Choroid plexus epithelial cell (primary cell): Measurements from ENCODE around the gene CHRM5.
"Not testable (repeated sequence)": the region's sequence is repeated elsewhere in the genome, so short reads cannot be mapped to it uniquely, and the experiment has no call there.

Experiments used
- DNase-seq: peaks from one replicate; pipeline ENCODE4 v3.0.0-alpha.2; 2010; ENCODE audit warnings: low read depth
- H3K4me3 ChIP-seq: 2 replicates; pipeline ENCODE4 v1.5.1; 2011; ENCODE audit warnings: low read depth, mild to moderate bottlenecking, control low read depth, low read length, moderate library complexity
- TF ChIP-seq, protein P1 (sequence below): conservative IDR thresholded peaks from 2 replicates; pipeline ENCODE4 v1.5.1; 2011; ENCODE audit warnings: low read depth, mild to moderate bottlenecking, control low read depth, inconsistent platforms, low read length, moderate library complexity

The CHRM5 gene

GRCh38 chr15:34009656-34010055 lies 41.4 kb downstream of the CHRM5 start:
- TF ChIP-seq, protein P1, sequence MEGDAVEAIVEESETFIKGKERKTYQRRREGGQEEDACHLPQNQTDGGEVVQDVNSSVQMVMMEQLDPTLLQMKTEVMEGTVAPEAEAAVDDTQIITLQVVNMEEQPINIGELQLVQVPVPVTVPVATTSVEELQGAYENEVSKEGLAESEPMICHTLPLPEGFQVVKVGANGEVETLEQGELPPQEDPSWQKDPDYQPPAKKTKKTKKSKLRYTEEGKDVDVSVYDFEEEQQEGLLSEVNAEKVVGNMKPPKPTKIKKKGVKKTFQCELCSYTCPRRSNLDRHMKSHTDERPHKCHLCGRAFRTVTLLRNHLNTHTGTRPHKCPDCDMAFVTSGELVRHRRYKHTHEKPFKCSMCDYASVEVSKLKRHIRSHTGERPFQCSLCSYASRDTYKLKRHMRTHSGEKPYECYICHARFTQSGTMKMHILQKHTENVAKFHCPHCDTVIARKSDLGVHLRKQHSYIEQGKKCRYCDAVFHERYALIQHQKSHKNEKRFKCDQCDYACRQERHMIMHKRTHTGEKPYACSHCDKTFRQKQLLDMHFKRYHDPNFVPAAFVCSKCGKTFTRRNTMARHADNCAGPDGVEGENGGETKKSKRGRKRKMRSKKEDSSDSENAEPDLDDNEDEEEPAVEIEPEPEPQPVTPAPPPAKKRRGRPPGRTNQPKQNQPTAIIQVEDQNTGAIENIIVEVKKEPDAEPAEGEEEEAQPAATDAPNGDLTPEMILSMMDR: no peak
- DNase-seq: no peak
- H3K4me3 ChIP-seq: no peak overlapping the region

DNA sequence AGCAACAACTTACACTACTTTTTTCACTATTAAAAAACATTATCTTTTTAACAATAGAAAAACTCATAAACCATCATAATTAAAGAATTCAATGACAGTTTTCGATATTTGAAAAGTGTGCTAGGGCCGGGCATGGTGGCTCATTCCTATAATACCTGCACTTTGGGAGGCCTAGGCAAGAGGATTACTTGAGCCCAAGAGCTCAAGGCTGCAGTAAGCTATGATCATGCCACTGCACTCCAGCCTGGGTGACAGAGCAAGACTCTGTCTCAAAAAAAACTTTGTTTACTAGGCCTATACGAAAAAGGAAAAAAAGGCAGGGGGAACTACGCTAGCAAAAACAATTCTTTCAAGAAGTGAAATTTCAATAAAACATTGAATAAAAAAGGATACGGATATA lies 42.6 kb downstream of the CHRM5 start:
- no peak for DNase-seq
- H3K4me3 ChIP-seq: no peak overlapping the region
- TF ChIP-seq, protein P1: no peak

DNA sequence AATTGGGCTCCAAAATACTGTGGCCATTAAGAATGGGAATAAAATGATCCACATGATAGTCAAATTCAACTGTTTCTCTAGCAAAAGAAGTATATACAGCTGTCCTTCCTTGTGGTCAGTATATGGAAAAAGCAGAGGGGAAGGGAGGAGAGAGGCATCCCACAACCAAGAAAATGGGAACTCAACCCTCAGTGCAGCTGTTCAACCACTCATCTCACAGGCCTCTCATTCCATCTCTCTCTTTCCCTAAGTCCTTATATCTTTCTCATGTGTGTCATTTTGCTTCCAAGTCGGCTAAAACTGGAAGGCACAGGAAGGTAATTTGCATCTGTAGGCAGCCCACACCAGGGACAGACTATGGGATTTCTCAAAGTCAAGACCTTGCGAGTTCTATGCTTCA lies 43.2 kb downstream of the CHRM5 start:
- no peak for DNase-seq
- H3K4me3 ChIP-seq: no peak overlapping the region
- TF ChIP-seq, protein P1: no peak

- TF ChIP-seq, protein P1: no peak
- no peak overlapping the region for H3K4me3 ChIP-seq
- DNase-seq: peak; percentile 36
These were observed 44.2 kb downstream of the CHRM5 start for GRCh38 chr15:34012461-34013028.

DNA sequence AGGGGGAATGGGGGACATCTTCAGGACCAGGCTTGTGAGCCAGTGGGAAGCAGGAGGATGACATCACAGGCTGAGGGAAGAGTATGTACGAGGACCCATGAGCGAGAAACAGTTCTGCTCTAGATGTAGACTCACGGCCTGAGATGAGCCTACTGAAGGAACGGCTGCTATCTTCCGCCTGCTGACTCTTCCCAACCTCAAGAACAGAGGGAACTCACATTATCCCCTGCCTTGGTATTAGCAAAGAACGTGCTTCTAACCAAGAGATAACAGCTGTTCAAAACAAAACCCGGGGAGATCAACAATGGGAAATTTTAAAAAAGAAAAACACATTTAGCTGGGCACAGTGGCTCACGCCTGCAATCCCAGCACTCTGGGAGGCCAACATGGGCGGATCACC lies 45.4 kb downstream of the CHRM5 start:
- TF ChIP-seq, protein P1: no peak
- H3K4me3 ChIP-seq: no peak overlapping the region
- no peak for DNase-seq

- DNase-seq: peak; percentile 82
- TF ChIP-seq, protein P1: no peak
- H3K4me3 ChIP-seq: no peak overlapping the region
These were observed 46.3 kb downstream of the CHRM5 start for GRCh38 chr15:34014556-34014955.

DNA sequence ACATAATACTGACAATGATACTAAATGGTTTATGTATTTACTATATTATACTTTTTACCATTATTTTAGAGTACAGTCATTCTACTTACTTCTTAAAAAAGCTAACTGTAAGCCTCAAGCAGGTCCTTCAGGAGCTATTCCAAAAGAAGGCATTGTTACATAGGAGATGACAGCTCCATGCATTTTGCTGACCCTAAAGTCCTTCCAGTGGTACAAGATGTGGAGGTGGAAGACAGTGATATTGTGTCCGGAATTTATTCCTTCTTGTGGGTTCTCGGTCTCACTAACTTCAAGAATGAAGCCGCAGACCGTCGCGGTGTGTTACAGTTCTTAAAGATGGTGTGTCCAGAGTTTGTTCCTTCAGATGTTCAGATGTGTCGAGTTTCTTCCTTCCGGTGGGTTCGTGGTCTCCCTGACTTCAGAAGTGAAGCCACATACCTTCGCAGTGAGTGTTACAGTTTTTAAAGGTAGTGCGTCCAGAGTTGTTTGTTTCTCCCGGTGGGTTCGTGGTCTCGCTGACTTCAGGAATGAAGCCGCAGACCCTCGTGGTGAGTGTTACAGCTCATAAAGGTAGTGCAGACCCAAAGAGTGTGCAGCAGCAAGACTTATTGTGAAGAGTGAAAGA lies 49.8 kb downstream of the CHRM5 start:
- no peak for DNase-seq
- H3K4me3 ChIP-seq: no peak overlapping the region

GRCh38 chr15:34018738-34019137 lies 50.4 kb downstream of the CHRM5 start:
- DNase-seq, H3K4me3 ChIP-seq: not testable (repeated sequence)

More for the DNA sequence above, 49.8 kb downstream of the CHRM5 start:
- TF ChIP-seq, protein P1: no peak
